Caco-2 (cell line): ENCODE measurements around the gene TEX30. TPM values are rescaled to one million over a fixed set of nuclear protein-coding genes. Genes with fewer than 3 reads are reported as not detected.

Experiments
- BruUV-seq: library from RNA; stranded (reverse); fragments of 400-500 nt; replicated peaks from 2 replicates; lab custom pipeline; 2021; lab: Mats Ljungman, UMichigan
- CTCF ChIA-PET: fragments of 300-600 bp; sonication (Branson Sonifier 250); formaldehyde crosslinking; loops from one replicate; lab custom pipeline; 2022; ENCODE audit warnings: antibody characterized with exemption; lab: Charles Lee
- POLR2A ChIA-PET: fragments of 300-600 bp; sonication (Branson Sonifier 250); formaldehyde crosslinking; loops from one replicate; lab custom pipeline; 2022; ENCODE audit warnings: antibody characterized with exemption; lab: Charles Lee
- DNase-seq, 2 experiments: peaks; one replicate each; pipeline versions ENCODE4 v3.0.0 to v3.0.0-alpha.2; 2020 to 2022
- H3K27me3 ChIP-seq: replicated peaks from 2 replicates; pipeline ENCODE4 v1.6.0; 2011; ENCODE audit warnings: low read length; ENCODE audit not compliant: control insufficient read depth, insufficient read depth
- H3K36me3 ChIP-seq: 2 replicates; pipeline ENCODE4 v1.5.1; 2011; ENCODE audit warnings: low read length; ENCODE audit not compliant: control insufficient read depth, insufficient read depth
- H3K4me1 ChIP-seq: fragments of 250-450 bp; sonication (Bioruptor Pico); 2 replicates; pipeline ENCODE4 v1.5.1; 2020; ENCODE audit warnings: mild to moderate bottlenecking
- H3K4me3 ChIP-seq: 2 replicates; pipeline ENCODE4 v1.5.1; 2011; ENCODE audit warnings: low read depth, mild to moderate bottlenecking, control low read depth, low read length
- H3K9me3 ChIP-seq: fragments of 250-450 bp; sonication (Bioruptor Pico); 2 replicates; pipeline ENCODE4 v1.5.1; 2020; ENCODE audit warnings: mild to moderate bottlenecking, moderate library complexity
- H3K27ac Mint-ChIP-seq: one replicate; pipeline ENCODE4 v1.8.0; 2022; ENCODE audit warnings: mixed read lengths; ENCODE audit not compliant: unreplicated experiment
- H3K27me3 Mint-ChIP-seq: one replicate; pipeline ENCODE4 v1.8.0; 2022; ENCODE audit warnings: mixed read lengths; ENCODE audit not compliant: insufficient read depth, unreplicated experiment
- H3K36me3 Mint-ChIP-seq: one replicate; pipeline ENCODE4 v1.8.0; 2022; ENCODE audit warnings: mild to moderate bottlenecking, mixed read lengths; ENCODE audit not compliant: insufficient read depth, unreplicated experiment
- H3K4me1 Mint-ChIP-seq: one replicate; pipeline ENCODE4 v1.8.0; 2022; ENCODE audit warnings: low read depth, mixed read lengths; ENCODE audit not compliant: unreplicated experiment
- H3K4me3 Mint-ChIP-seq: one replicate; pipeline ENCODE4 v1.8.0; 2022; ENCODE audit warnings: mild to moderate bottlenecking, moderate library complexity, mixed read lengths; ENCODE audit not compliant: unreplicated experiment
- H3K9me3 Mint-ChIP-seq: one replicate; pipeline ENCODE4 v1.8.0; 2022; ENCODE audit warnings: mixed read lengths; ENCODE audit not compliant: unreplicated experiment
- intact Hi-C: fragments of 100-400 bp; cut with micrococcal nuclease; formaldehyde crosslinking; loops from one replicate; pipeline ENCODE4 v1.10.0; 2022; ENCODE audit not compliant: unreplicated experiment
- total RNA-seq: library from RNA; stranded (reverse); gene quantifications from 2 replicates; pipeline ENCODE4 v1.2.3, GENCODE V29; 2022
- TF ChIP-seq, protein P1 (sequence below), 2 experiments: fragments of 200-600 bp in 1 of 2; IDR thresholded peaks; 1 replicate in 1 of 2; 2 replicates in 1 of 2; pipeline versions ENCODE4 v1.5.1 to v1.8.0; 2011 to 2022; ENCODE audit warnings: antibody characterized with exemption in 1 of 2, control low read depth in 1 of 2, inconsistent platforms in 1 of 2, low read depth in 1 of 2, low read length in 1 of 2, mild to moderate bottlenecking in 1 of 2, moderate library complexity in 1 of 2; ENCODE audit not compliant: insufficient read depth in 1 of 2, severe bottlenecking in 1 of 2, unreplicated experiment in 1 of 2

The TEX30 gene
- total RNA-seq, 1 experiment from 2014 or later = 30.4 TPM

GRCh38 chr13:102726430-102726829 lies 47.2 kb downstream of the TEX30 start:
- intact Hi-C loops = no loop called here
- Mint-ChIP-seq H3K9me3 (peaks cover 8% of the 10 kb centered on the region), H3K27me3 (peaks cover 10% of the 10 kb centered on the region), H3K4me1 (peaks cover 14% of the 10 kb centered on the region), H3K4me3 (no peak overlapping the region), H3K27ac (peak overlapping the region; percentile 39), H3K36me3 (peaks cover 7% of the 10 kb centered on the region)
- H3K36me3 ChIP-seq = no peaks in the 10 kb centered on the region
- TF ChIP-seq, protein P1, sequence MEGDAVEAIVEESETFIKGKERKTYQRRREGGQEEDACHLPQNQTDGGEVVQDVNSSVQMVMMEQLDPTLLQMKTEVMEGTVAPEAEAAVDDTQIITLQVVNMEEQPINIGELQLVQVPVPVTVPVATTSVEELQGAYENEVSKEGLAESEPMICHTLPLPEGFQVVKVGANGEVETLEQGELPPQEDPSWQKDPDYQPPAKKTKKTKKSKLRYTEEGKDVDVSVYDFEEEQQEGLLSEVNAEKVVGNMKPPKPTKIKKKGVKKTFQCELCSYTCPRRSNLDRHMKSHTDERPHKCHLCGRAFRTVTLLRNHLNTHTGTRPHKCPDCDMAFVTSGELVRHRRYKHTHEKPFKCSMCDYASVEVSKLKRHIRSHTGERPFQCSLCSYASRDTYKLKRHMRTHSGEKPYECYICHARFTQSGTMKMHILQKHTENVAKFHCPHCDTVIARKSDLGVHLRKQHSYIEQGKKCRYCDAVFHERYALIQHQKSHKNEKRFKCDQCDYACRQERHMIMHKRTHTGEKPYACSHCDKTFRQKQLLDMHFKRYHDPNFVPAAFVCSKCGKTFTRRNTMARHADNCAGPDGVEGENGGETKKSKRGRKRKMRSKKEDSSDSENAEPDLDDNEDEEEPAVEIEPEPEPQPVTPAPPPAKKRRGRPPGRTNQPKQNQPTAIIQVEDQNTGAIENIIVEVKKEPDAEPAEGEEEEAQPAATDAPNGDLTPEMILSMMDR (IDR thresholded peaks at IDR 0.05; ENCODE audit: insufficient read depth in 1 of 2, low read depth in 1 of 2, low read length in 1 of 2, severe bottlenecking in 1 of 2, unreplicated experiment in 1 of 2) = peak in 1 of 2 experiments; percentile 17
- ChIA-PET POLR2A (no interaction called here), CTCF (no interaction called here)
- H3K4me3 ChIP-seq = no peak overlapping the region
- no peaks in the 10 kb centered on the region for H3K9me3 ChIP-seq
- DNase-seq = peak in 1 of 2 experiments; percentile 14
- H3K27me3 ChIP-seq = no peaks in the 10 kb centered on the region
- no peaks in the 10 kb centered on the region for H3K4me1 ChIP-seq
- BruUV-seq = no TSS peak

DNA sequence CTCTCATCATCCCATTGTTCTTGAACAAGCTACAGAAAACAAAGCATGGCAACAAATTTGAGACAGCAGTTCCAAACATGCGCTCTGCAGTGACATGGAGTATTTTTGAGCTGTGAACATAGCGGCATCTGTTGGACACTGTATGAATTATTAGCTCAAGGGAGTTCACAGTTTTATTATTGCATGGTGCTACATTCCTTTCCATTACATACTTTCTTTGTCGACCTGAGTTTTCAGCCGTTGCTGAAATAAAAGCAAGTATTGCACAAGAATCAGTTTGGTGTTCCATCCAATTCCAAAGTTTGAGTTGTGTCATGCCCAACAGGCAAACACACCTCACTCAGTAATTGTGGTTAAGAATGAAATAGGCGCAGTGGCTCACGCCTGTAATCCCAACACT lies 48.7 kb downstream of the TEX30 start:
- Mint-ChIP-seq H3K9me3 (peaks cover 8% of the 10 kb centered on the region), H3K4me1 (peaks cover 14% of the 10 kb centered on the region), H3K4me3 (no peak overlapping the region), H3K27ac (peak overlapping the region; percentile 80), H3K36me3 (peaks cover 7% of the 10 kb centered on the region), H3K27me3 (peaks cover 6% of the 10 kb centered on the region)
- Histone ChIP-seq H3K27me3 (no peaks in the 10 kb centered on the region), H3K36me3 (no peaks in the 10 kb centered on the region), H3K4me3 (no peak overlapping the region), H3K9me3 (no peaks in the 10 kb centered on the region), H3K4me1 (no peaks in the 10 kb centered on the region)
- peak in 1 of 2 experiments; percentile 68 for DNase-seq
- POLR2A ChIA-PET = interaction anchor here (0.6 to 1.0 kb wide), 3 partner anchors 121 to 133 kb away, joined by 3 to 10 read pairs (median 10); partner anchors contain the start of genes ERCC5 and TPP2
- CTCF ChIA-PET = interaction anchor here (0.7 to 1.4 kb wide), 21 partner anchors 10 to 1772 kb away, joined by 3 to 49 read pairs (median 5); partner anchors contain the start of genes ERCC5 and TPP2
- TF ChIP-seq, protein P1 (IDR thresholded peaks at IDR 0.05; ENCODE audit: insufficient read depth in 1 of 2, low read depth in 1 of 2, low read length in 1 of 2, severe bottlenecking in 1 of 2, unreplicated experiment in 1 of 2) = peak; percentile 55 to 63
- intact Hi-C loops = loop anchor here (1.0 to 2.0 kb wide), 9 partner anchors 21 to 145 kb away; no protein-coding TSS in a partner anchor
- BruUV-seq = no TSS peak

- Histone ChIP-seq H3K36me3 (no peaks in the 10 kb centered on the region), H3K9me3 (no peaks in the 10 kb centered on the region), H3K27me3 (no peaks in the 10 kb centered on the region), H3K4me1 (no peaks in the 10 kb centered on the region), H3K4me3 (no peak overlapping the region)
- Mint-ChIP-seq H3K4me1 (peaks cover 14% of the 10 kb centered on the region), H3K27me3 (peaks cover 2% of the 10 kb centered on the region), H3K36me3 (peaks cover 7% of the 10 kb centered on the region), H3K9me3 (peaks cover 6% of the 10 kb centered on the region), H3K27ac (no peak overlapping the region), H3K4me3 (no peak overlapping the region)
- intact Hi-C loops = no loop called here
- ChIA-PET POLR2A (no interaction called here), CTCF (interaction anchor here (0.8 kb wide), 1 partner anchor 142 kb away, joined by 3 read pairs; no protein-coding TSS in a partner anchor)
- TF ChIP-seq, protein P1 (IDR thresholded peaks at IDR 0.05; ENCODE audit: insufficient read depth in 1 of 2, low read depth in 1 of 2, low read length in 1 of 2, severe bottlenecking in 1 of 2, unreplicated experiment in 1 of 2) = no peak
- BruUV-seq = no TSS peak
- DNase-seq = no peak
These were observed 51.8 kb downstream of the TEX30 start for GRCh38 chr13:102721800-102722231.
